Stimulated activated CD8-positive, alpha-beta memory T cell treated with anti-CD3 and anti-CD28 coated beads, Interleukin-4, amount 100 ng/mL, for 4 hours (primary cell): ENCODE results near the gene ELMO1.

Source experiments
- DNase-seq, 2 donors: peaks; one replicate each; pipeline ENCODE4 v3.0.0-alpha.2; 2020; ENCODE audit warnings: low read depth in 2 of 2, low spot score in 1 of 2

ELMO1 gene

GRCh38 chr7:36814311-36814710 is 634.4 kb downstream of the ELMO1 start:
- DNase-seq, result no peak

GRCh38 chr7:36811807-36812206 is 636.9 kb downstream of the ELMO1 start:
- no peak for DNase-seq

DNA sequence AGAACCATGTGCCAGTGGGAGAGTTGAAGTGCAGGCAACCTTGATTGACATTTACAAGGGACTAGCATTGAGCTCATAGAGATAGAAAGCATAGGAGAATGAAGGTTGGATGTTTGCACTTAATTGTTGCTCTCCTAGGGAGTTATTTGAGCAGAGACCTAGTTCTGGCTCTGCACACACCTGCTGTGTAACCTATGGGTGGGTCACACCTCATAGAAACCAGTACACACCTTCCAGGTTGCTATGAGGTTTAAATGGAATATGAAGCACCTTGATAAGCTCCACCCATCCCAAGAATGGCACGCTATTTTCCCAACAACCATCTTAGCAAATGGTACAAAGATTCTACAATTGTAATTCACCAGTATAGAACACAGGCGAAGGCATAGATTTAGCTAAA is 638.2 kb downstream of the ELMO1 start:
- DNase-seq, result no peak

DNA sequence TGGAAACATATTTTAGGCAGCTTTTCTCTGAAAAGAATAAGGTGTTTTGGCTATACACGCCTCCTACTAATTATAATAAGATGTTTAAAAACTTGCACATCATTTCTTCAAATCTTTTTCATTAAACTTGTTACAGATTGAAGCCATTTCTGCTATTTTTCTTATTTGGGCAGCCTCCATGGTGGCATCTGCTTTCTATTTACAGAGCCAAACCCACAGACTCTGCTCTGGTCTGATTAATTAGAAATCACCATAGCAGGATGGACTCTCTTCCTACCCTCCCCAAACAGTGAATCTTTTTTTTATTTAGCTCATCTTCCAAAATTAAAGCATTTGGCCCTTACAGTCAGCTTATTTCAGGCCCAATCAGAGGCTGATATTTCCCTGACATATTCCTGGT is 638.6 kb downstream of the ELMO1 start:
- DNase-seq, result no peak

- no peak for DNase-seq
Observed at GRCh38 chr7:36809510-36809909, 639.2 kb downstream of the ELMO1 start.

DNA sequence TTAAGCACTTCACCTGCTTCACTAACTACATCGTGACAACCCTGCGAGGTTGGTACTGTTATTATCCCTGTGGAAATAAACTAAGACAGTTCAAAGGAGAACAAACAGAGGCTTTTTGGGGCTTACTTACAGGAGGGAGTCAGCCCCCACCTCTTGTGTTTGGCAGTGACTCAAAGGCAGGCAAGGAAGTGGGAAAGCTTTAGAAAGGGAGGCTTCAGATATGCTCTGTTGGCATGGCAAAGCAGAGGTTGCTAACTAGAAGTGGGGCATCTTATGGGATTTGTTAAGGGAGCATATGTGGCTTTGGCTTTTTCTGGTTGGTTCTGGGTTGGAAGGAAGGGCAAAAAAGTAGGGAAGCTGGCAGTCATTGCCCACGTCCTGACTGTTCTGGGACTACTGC is 639.6 kb downstream of the ELMO1 start:
- DNase-seq, result no peak

GRCh38 chr7:36806891-36807290 is 641.8 kb downstream of the ELMO1 start:
- DNase-seq, result no peak
